Stomach (tissue), 9 donors: Measurements from ENCODE around the gene TRA2B. TPM values are rescaled to one million over a fixed set of nuclear protein-coding genes. Genes with fewer than 3 reads are reported as not detected.

ENCODE experiments used
- DNase-seq, 2 donors: peaks; one replicate each; pipeline versions ENCODE4 v3.0.0 to v3.0.0-alpha.2; 2013 to 2019
- H3K27ac ChIP-seq, 5 donors: fragments of 200-600 bp in 4 of 5; sonication (generic) in 4 of 5; one replicate each; pipeline ENCODE4 v1.5.1; 2013 to 2019; ENCODE audit warnings: mild to moderate bottlenecking in 1 of 5, moderate library complexity in 1 of 5
- H3K27me3 ChIP-seq, 3 donors: fragments of 200-600 bp; sonication (generic); one replicate each; pipeline ENCODE4 v1.5.1; 2017 to 2019; ENCODE audit warnings: mixed run types in 1 of 3
- H3K36me3 ChIP-seq, 4 donors: fragments of 200-600 bp; sonication (generic); 1 replicate in 3 of 4; 2 replicates in 1 of 4; pipeline ENCODE4 v1.5.1; 2016 to 2019
- H3K4me1 ChIP-seq, 4 donors: fragments of 200-600 bp; sonication (generic); one replicate each; pipeline ENCODE4 v1.5.1; 2016 to 2019
- H3K4me3 ChIP-seq, 4 donors: fragments of 200-600 bp; sonication (generic) in 3 of 4; one replicate each; pipeline ENCODE4 v1.5.1; 2016 to 2019; ENCODE audit warnings: mild to moderate bottlenecking in 1 of 4
- H3K9me3 ChIP-seq, 4 donors: fragments of 200-600 bp; sonication (generic); one replicate each; pipeline ENCODE4 v1.5.1; 2016 to 2019
- EP300 ChIP-seq: sonication (generic); formaldehyde crosslinking; IDR thresholded peaks from one replicate; pipeline ENCODE4 v1.6.1; 2017; ENCODE audit warnings: antibody characterized with exemption
- POLR2A ChIP-seq, 4 donors: fragments of 450-650 bp; IDR thresholded peaks; one replicate each; pipeline ENCODE4 v1.6.1; 2016; ENCODE audit warnings: antibody characterized with exemption in 4 of 4, control low read depth in 2 of 4, mild to moderate bottlenecking in 1 of 4, moderate library complexity in 1 of 4
- POLR2AphosphoS5 ChIP-seq, 3 donors: sonication (generic); formaldehyde crosslinking; IDR thresholded peaks; one replicate each; pipeline ENCODE4 v1.6.1; 2016; ENCODE audit warnings: antibody characterized with exemption in 3 of 3
- WGBS, 5 donors: extraction: QIAGEN DNeasy Blood & Tissue Kit in 3 of 5; methylation state at CpG; one replicate each; pipeline versions ENCODE4 v1.1.5 to v1.1.7; 2013 to 2018; 5-methylcytosine and 5-hydroxymethylcytosine counted together
- intact Hi-C: fragments of 100-400 bp; cut with DNase I; formaldehyde crosslinking; loops from one replicate; pipeline ENCODE4 v1.15.1; 2023; ENCODE audit warnings: low total_unique reads
- polyA plus RNA-seq, 3 donors: library from polyadenylated mRNA; stranded (reverse); fragments of 200-250 nt; gene quantifications; one replicate each; pipeline ENCODE4 v1.2.3, GENCODE V29; 2013
- total RNA-seq, 5 donors: library from RNA; depleted of rRNA; stranded (reverse); fragments of >200 nt; gene quantifications; one replicate each; pipeline versions ENCODE4 v1.1.0 to v1.2.3, GENCODE V29; 2014 to 2016
- TF ChIP-seq, protein P1 (sequence below), 7 experiments: fragments of 450-650 bp in 4 of 7; fragments of 200-600 bp in 3 of 7; sonication (generic) in 3 of 7; IDR thresholded peaks; one replicate each; pipeline ENCODE4 v1.5.1; 2016 to 2019; ENCODE audit warnings: antibody characterized with exemption in 7 of 7, control low read depth in 2 of 7, mild to moderate bottlenecking in 1 of 7
- donor health status: healthy with polysubstance abuse.
- donor health status: Bipolar disorder and iron deficiency.
- donor health status: healthy.

Gene TRA2B
- total and polyA plus RNA-seq, 8 donors = 55.8 to 298 (median 103) TPM

DNA sequence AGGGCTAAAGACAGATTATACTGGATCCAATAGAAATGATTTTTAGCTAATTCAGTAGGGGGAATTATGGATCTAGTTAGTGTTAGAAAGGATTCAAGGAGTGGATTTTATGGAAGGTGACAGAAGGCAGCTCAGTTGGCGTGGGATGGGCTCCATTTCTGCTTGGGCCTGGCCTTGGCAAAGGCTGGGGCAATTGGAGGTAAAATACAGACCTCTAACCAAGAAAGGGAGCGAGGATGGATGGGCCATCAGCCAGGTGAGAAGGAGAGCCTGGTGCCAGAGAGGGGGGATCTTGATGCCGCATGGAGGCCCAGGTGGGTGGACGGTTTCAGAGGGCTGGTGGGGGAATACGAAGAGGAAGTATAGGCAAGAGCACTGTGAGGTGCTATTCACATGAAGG is 40.7 kb upstream of the TRA2B start:
- intact Hi-C loops = no loop called here
- no peak for DNase-seq
- WGBS, 5 donors = 73 to 78% (median 77%) methylated on average over 5 of the region's 5 CpGs

DNA sequence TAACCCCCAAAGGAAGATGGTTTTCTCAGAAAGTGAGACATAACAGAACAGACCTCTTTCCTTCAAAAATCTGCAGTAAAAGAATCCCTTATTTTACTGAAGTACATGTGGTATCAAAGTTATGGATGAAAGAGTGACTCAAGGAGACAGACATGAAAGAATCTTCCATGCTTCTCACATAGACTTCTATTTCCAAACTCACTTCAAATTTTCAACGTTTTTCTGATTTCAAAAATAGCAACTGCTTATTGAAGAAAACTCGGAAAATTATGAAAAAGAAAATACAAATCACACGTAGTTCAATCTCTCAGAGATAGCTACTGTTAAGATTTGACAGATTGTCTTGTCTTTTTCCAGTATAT is 39.8 kb upstream of the TRA2B start:
- Histone ChIP-seq H3K36me3 (peaks cover 0 to 8% (median 0%) of the 10 kb centered on the region in 4 donors), H3K4me3 (no peak overlapping the region), H3K4me1 (no peaks in the 10 kb centered on the region), H3K27ac (no peak overlapping the region), H3K9me3 (no peaks in the 10 kb centered on the region), H3K27me3 (no peaks in the 10 kb centered on the region)
- TF ChIP-seq, protein P1, sequence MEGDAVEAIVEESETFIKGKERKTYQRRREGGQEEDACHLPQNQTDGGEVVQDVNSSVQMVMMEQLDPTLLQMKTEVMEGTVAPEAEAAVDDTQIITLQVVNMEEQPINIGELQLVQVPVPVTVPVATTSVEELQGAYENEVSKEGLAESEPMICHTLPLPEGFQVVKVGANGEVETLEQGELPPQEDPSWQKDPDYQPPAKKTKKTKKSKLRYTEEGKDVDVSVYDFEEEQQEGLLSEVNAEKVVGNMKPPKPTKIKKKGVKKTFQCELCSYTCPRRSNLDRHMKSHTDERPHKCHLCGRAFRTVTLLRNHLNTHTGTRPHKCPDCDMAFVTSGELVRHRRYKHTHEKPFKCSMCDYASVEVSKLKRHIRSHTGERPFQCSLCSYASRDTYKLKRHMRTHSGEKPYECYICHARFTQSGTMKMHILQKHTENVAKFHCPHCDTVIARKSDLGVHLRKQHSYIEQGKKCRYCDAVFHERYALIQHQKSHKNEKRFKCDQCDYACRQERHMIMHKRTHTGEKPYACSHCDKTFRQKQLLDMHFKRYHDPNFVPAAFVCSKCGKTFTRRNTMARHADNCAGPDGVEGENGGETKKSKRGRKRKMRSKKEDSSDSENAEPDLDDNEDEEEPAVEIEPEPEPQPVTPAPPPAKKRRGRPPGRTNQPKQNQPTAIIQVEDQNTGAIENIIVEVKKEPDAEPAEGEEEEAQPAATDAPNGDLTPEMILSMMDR (IDR thresholded peaks at IDR 0.05) = no peak
- TF ChIP-seq EP300 (no peak), POLR2A (IDR thresholded peaks at IDR 0.05) (no peak), POLR2AphosphoS5 (IDR thresholded peaks at IDR 0.05) (no peak)
- intact Hi-C loops = no loop called here
- WGBS, 5 donors = 40 to 45% (median 42%) methylated on average over 3 of the region's 3 CpGs
- no peak for DNase-seq

More for the DNA sequence above, 40.7 kb upstream of the TRA2B start:
- Histone ChIP-seq H3K4me1 (peaks cover under 1 to 4% (median 2%) of the 10 kb centered on the region in 4 donors), H3K27ac (no peak overlapping the region), H3K36me3 (peaks cover 0 to 8% (median 0%) of the 10 kb centered on the region in 4 donors), H3K27me3 (peaks cover 0 to 5% (median 0%) of the 10 kb centered on the region in 3 donors), H3K9me3 (no peaks in the 10 kb centered on the region), H3K4me3 (no peak overlapping the region)
- TF ChIP-seq, protein P1 (IDR thresholded peaks at IDR 0.05) = no peak
- no peak for TF ChIP-seq EP300
- TF ChIP-seq POLR2A (IDR thresholded peaks at IDR 0.05) = no peak
- no peak for TF ChIP-seq POLR2AphosphoS5 (IDR thresholded peaks at IDR 0.05)

DNA sequence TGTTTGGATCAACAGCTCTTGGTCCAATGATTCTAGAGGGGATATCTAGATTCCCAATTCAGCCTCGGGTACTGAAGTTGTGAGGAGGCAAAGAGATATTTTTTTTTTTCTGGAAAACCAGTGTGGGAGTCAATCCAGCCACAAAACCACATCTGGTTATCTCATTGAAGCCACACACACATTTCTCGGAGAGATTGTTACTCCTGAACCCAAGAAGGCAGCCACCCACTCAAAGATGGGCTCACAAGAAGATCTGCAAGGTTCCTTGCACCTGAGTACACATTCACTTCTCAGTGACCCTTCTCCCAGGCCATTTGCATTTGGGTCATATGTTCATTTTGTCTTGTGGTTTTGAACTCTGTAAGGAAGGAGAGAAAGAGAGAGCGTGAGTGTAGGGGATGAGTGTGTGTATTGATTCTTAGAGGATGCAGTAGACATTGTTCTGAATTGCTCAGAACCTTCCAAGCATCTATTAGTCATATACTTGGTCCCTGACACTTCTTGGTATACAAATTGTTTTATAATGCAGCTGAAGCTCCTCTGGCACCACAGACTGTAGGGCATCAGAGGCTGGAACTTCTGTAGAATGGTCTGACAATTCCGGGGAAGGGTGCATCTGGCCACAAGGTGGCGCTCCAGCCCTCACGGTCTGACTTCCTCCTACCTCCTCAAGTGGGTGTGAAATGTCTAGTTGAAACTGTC is 39.3 kb upstream of the TRA2B start:
- intact Hi-C loops = no loop called here
- peak; percentile 83 to 86 for DNase-seq
- no peak overlapping the region for H3K27ac ChIP-seq

DNA sequence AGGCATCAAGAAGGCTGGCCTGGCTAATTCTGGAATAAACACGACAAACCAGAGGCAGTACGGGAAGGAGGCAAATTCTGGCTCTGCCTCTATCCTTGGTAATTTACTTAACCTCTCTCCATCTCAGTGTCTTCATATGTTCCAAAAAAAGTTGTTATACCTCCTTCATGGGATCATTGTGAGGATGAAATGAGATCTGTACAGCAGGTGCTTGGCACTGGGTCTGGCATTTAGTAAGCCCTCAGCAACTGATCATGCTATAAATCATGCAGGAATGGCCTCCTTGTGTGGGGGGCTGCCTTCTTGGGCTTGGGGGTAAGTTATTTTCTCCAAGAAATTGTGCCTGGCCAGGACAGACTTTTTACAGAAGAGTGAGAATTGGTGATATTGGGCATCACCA is 38.3 kb upstream of the TRA2B start:
- intact Hi-C loops = no loop called here
- DNase-seq = no peak
- Histone ChIP-seq H3K9me3 (no peaks in the 10 kb centered on the region), H3K4me1 (no peaks in the 10 kb centered on the region), H3K27ac (no peak overlapping the region), H3K4me3 (no peak overlapping the region), H3K27me3 (no peaks in the 10 kb centered on the region), H3K36me3 (peaks cover 0 to 8% (median 0%) of the 10 kb centered on the region in 4 donors)
- WGBS, 5 donors = 78 to 93% (median 90%) methylated on average over 2 of the region's 2 CpGs
- TF ChIP-seq POLR2A (IDR thresholded peaks at IDR 0.05) (no peak), EP300 (no peak), POLR2AphosphoS5 (IDR thresholded peaks at IDR 0.05) (no peak)
- TF ChIP-seq, protein P1 (IDR thresholded peaks at IDR 0.05) = no peak

More for the DNA sequence above, 39.3 kb upstream of the TRA2B start:
- WGBS, 5 donors = 42 to 46% (median 43%) methylated on average over 6 of the region's 6 CpGs
- Histone ChIP-seq H3K4me3 (no peak overlapping the region), H3K4me1 (no peaks in the 10 kb centered on the region), H3K9me3 (no peaks in the 10 kb centered on the region), H3K36me3 (peaks cover 0 to 8% (median 0%) of the 10 kb centered on the region in 4 donors), H3K27me3 (no peaks in the 10 kb centered on the region)
- no peak for TF ChIP-seq POLR2AphosphoS5 (IDR thresholded peaks at IDR 0.05)
- TF ChIP-seq, protein P1 (IDR thresholded peaks at IDR 0.05) = peak in 5 of 7 experiments; percentile 40 to 84 (median 70)
